H9 (cell line): Measurements from ENCODE around the gene PTPN2. TPM values are rescaled to one million over a fixed set of nuclear protein-coding genes. Genes with fewer than 3 reads are reported as not detected.

ENCODE experiments used
- DNase-seq: peaks from one replicate; pipeline ENCODE4 v3.0.0-alpha.2; 2017
- H2AFZ ChIP-seq: one replicate; pipeline ENCODE4 v1.6.1; 2013; ENCODE audit warnings: mild to moderate bottlenecking, low read length, control low read depth, moderate library complexity
- H2AK5ac ChIP-seq: 2 replicates; pipeline ENCODE4 v1.6.1; 2013; ENCODE audit warnings: low read length, control low read depth, mixed read lengths; ENCODE audit not compliant: insufficient read length
- H2BK120ac ChIP-seq: one replicate; pipeline ENCODE4 v1.6.1; 2013; ENCODE audit warnings: low read depth, mild to moderate bottlenecking, low read length, control low read depth, inconsistent platforms; ENCODE audit not compliant: poor library complexity, severe bottlenecking
- H2BK12ac ChIP-seq: 2 replicates; pipeline ENCODE4 v1.6.1; 2013; ENCODE audit warnings: low read length, control low read depth, mixed read lengths, low read depth; ENCODE audit not compliant: insufficient read length
- H2BK15ac ChIP-seq: 2 replicates; pipeline ENCODE4 v1.6.1; 2013; ENCODE audit warnings: low read depth, low read length, control low read depth
- H2BK20ac ChIP-seq: one replicate; pipeline ENCODE4 v1.6.1; 2013; ENCODE audit warnings: low read depth, mild to moderate bottlenecking, low read length, control low read depth, inconsistent platforms; ENCODE audit not compliant: poor library complexity, severe bottlenecking
- H2BK5ac ChIP-seq: 2 replicates; pipeline ENCODE4 v1.6.1; 2013; ENCODE audit warnings: low read length, control low read depth, mixed read lengths; ENCODE audit not compliant: insufficient read length
- H3K14ac ChIP-seq: 2 replicates; pipeline ENCODE4 v1.6.1; 2013; ENCODE audit warnings: low read length, control low read depth; ENCODE audit not compliant: insufficient read depth
- H3K18ac ChIP-seq: 2 replicates; pipeline ENCODE4 v1.6.1; 2013; ENCODE audit warnings: low read depth, mild to moderate bottlenecking, mixed read lengths, low read length, control low read depth; ENCODE audit not compliant: insufficient read length
- H3K23ac ChIP-seq: 2 replicates; pipeline ENCODE4 v1.6.1; 2013; ENCODE audit warnings: low read length, control low read depth, mixed read lengths, low read depth; ENCODE audit not compliant: insufficient read length
- H3K23me2 ChIP-seq: 2 replicates; pipeline ENCODE4 v1.6.1; 2013; ENCODE audit warnings: low read depth, mild to moderate bottlenecking, mixed read lengths, low read length, control low read depth; ENCODE audit not compliant: insufficient read length, poor library complexity, severe bottlenecking
- H3K27ac ChIP-seq: 2 replicates; pipeline ENCODE4 v1.5.1; 2013; ENCODE audit warnings: low read length, control low read depth, mixed read lengths, low read depth; ENCODE audit not compliant: insufficient read length
- H3K27me3 ChIP-seq: 2 replicates; pipeline ENCODE4 v1.6.1; 2013; ENCODE audit warnings: low read length, control low read depth, inconsistent platforms; ENCODE audit not compliant: insufficient read depth
- H3K4ac ChIP-seq: 2 replicates; pipeline ENCODE4 v1.6.1; 2013; ENCODE audit warnings: low read depth, mild to moderate bottlenecking, control low read depth, inconsistent platforms, low read length, moderate library complexity
- H3K4me1 ChIP-seq: 2 replicates; pipeline ENCODE4 v1.6.1; 2013; ENCODE audit warnings: low read length, control low read depth, inconsistent platforms; ENCODE audit not compliant: insufficient read depth
- H3K4me2 ChIP-seq: 2 replicates; pipeline ENCODE4 v1.6.1; 2013; ENCODE audit warnings: low read length, control low read depth, mixed read lengths; ENCODE audit not compliant: insufficient read length, insufficient read depth
- H3K56ac ChIP-seq: 2 replicates; pipeline ENCODE4 v1.6.1; 2013; ENCODE audit warnings: low read depth, mild to moderate bottlenecking, mixed read lengths, low read length, control low read depth; ENCODE audit not compliant: insufficient read length
- H3K79me1 ChIP-seq: 2 replicates; pipeline ENCODE4 v1.6.1; 2013; ENCODE audit warnings: low read depth, mild to moderate bottlenecking, moderate library complexity, low read length, control low read depth, inconsistent platforms; ENCODE audit not compliant: insufficient read depth, poor library complexity, severe bottlenecking
- H3K79me2 ChIP-seq: 2 replicates; pipeline ENCODE4 v1.6.1; 2013; ENCODE audit warnings: low read length, control low read depth, inconsistent platforms; ENCODE audit not compliant: insufficient read depth
- H3K9ac ChIP-seq: 2 replicates; pipeline ENCODE4 v1.6.1; 2013; ENCODE audit warnings: low read length, control low read depth, mixed read lengths; ENCODE audit not compliant: insufficient read length; ENCODE audit errors: extremely low read depth
- H3K9me3 ChIP-seq: one replicate; pipeline ENCODE4 v1.6.1; 2013; ENCODE audit warnings: low read depth, low read length, inconsistent platforms; ENCODE audit not compliant: control insufficient read depth
- H3T11ph ChIP-seq: one replicate; pipeline ENCODE4 v1.6.1; 2013; ENCODE audit warnings: mild to moderate bottlenecking, low read length, control low read depth, inconsistent platforms
- H4K20me1 ChIP-seq: one replicate; pipeline ENCODE4 v1.6.1; 2013; ENCODE audit not compliant: control insufficient read depth, insufficient read length, insufficient read depth
- H4K5ac ChIP-seq: 2 replicates; pipeline ENCODE4 v1.6.1; 2013; ENCODE audit warnings: low read depth, mild to moderate bottlenecking, mixed read lengths, low read length, control low read depth; ENCODE audit not compliant: insufficient read length
- H4K8ac ChIP-seq: replicated peaks from 2 replicates; pipeline ENCODE4 v1.6.1; 2013; ENCODE audit warnings: low read length, control low read depth, mixed read lengths, low read depth; ENCODE audit not compliant: insufficient read length
- H4K91ac ChIP-seq: 2 replicates; pipeline ENCODE4 v1.6.1; 2013; ENCODE audit warnings: low read depth, mild to moderate bottlenecking, moderate library complexity, mixed read lengths, low read length, control low read depth; ENCODE audit not compliant: insufficient read length
- H3K27ac Mint-ChIP-seq, 3 experiments: 2 replicates in 2 of 3; 3 replicates in 1 of 3; pipeline ENCODE4 v1.8.0; 2020 to 2021; ENCODE audit warnings: mixed read lengths in 3 of 3, mild to moderate bottlenecking in 1 of 3, moderate library complexity in 1 of 3
- H3K27me3 Mint-ChIP-seq: 2 replicates; pipeline ENCODE4 v1.8.0; 2021; ENCODE audit warnings: low read depth, mild to moderate bottlenecking, moderate library complexity, mixed read lengths
- H3K36me3 Mint-ChIP-seq, 3 experiments: 2 replicates in 2 of 3; 3 replicates in 1 of 3; pipeline ENCODE4 v1.8.0; 2020 to 2021; ENCODE audit warnings: low read depth in 3 of 3, mixed read lengths in 3 of 3; ENCODE audit not compliant: insufficient read depth in 1 of 3
- H3K4me1 Mint-ChIP-seq, 2 experiments: 2 replicates each; pipeline ENCODE4 v1.8.0; 2020; ENCODE audit warnings: mixed read lengths in 2 of 2
- H3K4me3 Mint-ChIP-seq, 2 experiments: 2 replicates in 1 of 2; 3 replicates in 1 of 2; pipeline ENCODE4 v1.8.0; 2020 to 2021; ENCODE audit warnings: mild to moderate bottlenecking in 2 of 2, mixed read lengths in 2 of 2, moderate library complexity in 1 of 2
- H3K9me3 Mint-ChIP-seq, 2 experiments: 2 replicates in 1 of 2; 3 replicates in 1 of 2; pipeline ENCODE4 v1.8.0; 2020; ENCODE audit warnings: mild to moderate bottlenecking in 2 of 2, mixed read lengths in 2 of 2, moderate library complexity in 1 of 2
- CTCF ChIP-seq: fragments of 200-600 bp; sonication (generic); conservative IDR thresholded peaks from 3 replicates; pipeline ENCODE4 v1.8.0; 2021; ENCODE audit warnings: antibody characterized with exemption, mild to moderate bottlenecking
- WGBS: extraction: QIAGEN DNeasy Blood & Tissue Kit; methylation state at CpG from one replicate; pipeline ENCODE4 v1.1.7; 2013; ENCODE audit warnings: missing lambda C conversion rate, low lambda C conversion rate, mixed read lengths; ENCODE audit not compliant: insufficient read length; ENCODE audit errors: extremely low coverage; 5-methylcytosine and 5-hydroxymethylcytosine counted together
- total RNA-seq: library from RNA; stranded (reverse); gene quantifications from 2 replicates; pipeline ENCODE4 v1.2.1, GENCODE V29; 2021

PTPN2 gene
- total RNA-seq, 1 experiment from 2014 or later, result 48.7 TPM

GRCh38 chr18:12862874-12863482 lies 21.1 kb downstream of the PTPN2 start:
- Histone ChIP-seq H4K5ac (no peak overlapping the region), H3K9ac (no peak overlapping the region), H3K79me2 (peaks cover 5% of the 10 kb centered on the region; the same call in 1 of the 2 replicates), H3K9me3 (no peaks in the 10 kb centered on the region), H3T11ph (no peak overlapping the region), H3K4me2 (no peak overlapping the region), H2AK5ac (no peak overlapping the region), H3K4ac (no peak overlapping the region), H2BK20ac (no peak overlapping the region), H2AFZ (no peak overlapping the region), H4K8ac (no peak overlapping the region), H3K27ac (peak overlapping the region; percentile 18), H3K79me1 (peaks cover 4% of the 10 kb centered on the region), H3K4me1 (no peaks in the 10 kb centered on the region), H2BK15ac (no peak overlapping the region), H3K18ac (no peak overlapping the region), H2BK120ac (no peak overlapping the region), H4K91ac (no peak overlapping the region), H2BK5ac (no peak overlapping the region), H2BK12ac (no peak overlapping the region), H3K23ac (no peak overlapping the region), H3K56ac (no peak overlapping the region), H3K23me2 (no peaks in the 10 kb centered on the region), H3K14ac (no peak overlapping the region), H3K27me3 (no peaks in the 10 kb centered on the region), H4K20me1 (no peaks in the 10 kb centered on the region)
- no CpG with 5 or more reads among the region's 2 CpGs for WGBS
- Mint-ChIP-seq H3K27me3 (no peaks in the 10 kb centered on the region), H3K36me3 (peaks cover 0 to 4% (median 2%) of the 10 kb centered on the region in 3 experiments; a peak in 1 of 7 replicates), H3K4me1 (peaks cover 22 to 25% of the 10 kb centered on the region in 2 experiments), H3K4me3 (no peak overlapping the region; a peak in 1 of 5 replicates), H3K9me3 (no peaks in the 10 kb centered on the region), H3K27ac (peak overlapping the region; percentile 55 to 97 (median 97))
- no peak for TF ChIP-seq CTCF
- no peak for DNase-seq
